ENCODE measurements around the gene XRN2. TPM values are rescaled to one million over a fixed set of nuclear protein-coding genes. Genes with fewer than 3 reads are reported as not detected.
A peak's percentile ranks its signal among the peaks of the same experiment; 100 is the strongest.

Gene XRN2
- polyA plus RNA-seq, 2 of the 4 experiments (the other 2 are of a cell fraction) = 125 to 192 TPM

DNA sequence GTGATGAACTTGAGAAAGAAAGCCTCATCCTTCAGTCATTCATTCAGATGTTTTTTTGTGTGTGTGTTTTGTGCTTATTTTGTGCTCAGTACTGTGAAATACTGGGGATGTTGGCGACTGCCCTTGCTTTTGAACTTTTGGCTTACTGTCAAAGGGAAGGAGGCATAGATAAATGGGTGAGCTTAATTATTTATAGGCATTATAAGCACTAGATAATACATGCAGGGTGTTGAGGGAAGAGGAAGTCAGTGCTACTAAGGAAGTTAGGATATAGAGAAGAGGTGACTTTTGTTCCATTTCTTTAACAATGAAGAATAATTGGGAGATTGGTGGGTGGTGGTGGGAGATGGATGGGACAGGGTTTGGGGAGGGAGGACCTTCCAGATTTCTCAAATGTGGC, 23.6 kb downstream of the XRN2 start:
- TF ChIP-seq GATA3 (IDR thresholded peaks at IDR 0.05; ENCODE audit: borderline replicate concordance) (no peak), RARB (CRISPR knock-in tag; IDR thresholded peaks at IDR 0.05) (no peak), FOXS1 (CRISPR knock-in tag; IDR thresholded peaks at IDR 0.05) (no peak), PHF8 (IDR thresholded peaks at IDR 0.05; ENCODE audit: borderline replicate concordance, low read depth) (no peak), HOXB13 (CRISPR knock-in tag; IDR thresholded peaks at IDR 0.05; ENCODE audit: low read depth) (no peak), FOSL2 (IDR thresholded peaks at IDR 0.05) (no peak), FOSL2 (CRISPR knock-in tag; IDR thresholded peaks at IDR 0.05) (no peak), HOXA7 (CRISPR knock-in tag; IDR thresholded peaks at IDR 0.05) (no peak), NR3C1 (IDR thresholded peaks at IDR 0.05) (no peak), HEYL (CRISPR knock-in tag; IDR thresholded peaks at IDR 0.05) (no peak), HOXB5 (CRISPR knock-in tag; IDR thresholded peaks at IDR 0.05) (no peak), MYC (IDR thresholded peaks at IDR 0.05; ENCODE audit: borderline replicate concordance, low read length) (no peak), ZSCAN20 (CRISPR knock-in tag; IDR thresholded peaks at IDR 0.05) (no peak)
- TF ChIP-seq, protein P1, sequence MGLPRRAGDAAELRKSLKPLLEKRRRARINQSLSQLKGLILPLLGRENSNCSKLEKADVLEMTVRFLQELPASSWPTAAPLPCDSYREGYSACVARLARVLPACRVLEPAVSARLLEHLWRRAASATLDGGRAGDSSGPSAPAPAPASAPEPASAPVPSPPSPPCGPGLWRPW (IDR thresholded peaks at IDR 0.05) = no peak
- no peak for ATAC-seq

DNA sequence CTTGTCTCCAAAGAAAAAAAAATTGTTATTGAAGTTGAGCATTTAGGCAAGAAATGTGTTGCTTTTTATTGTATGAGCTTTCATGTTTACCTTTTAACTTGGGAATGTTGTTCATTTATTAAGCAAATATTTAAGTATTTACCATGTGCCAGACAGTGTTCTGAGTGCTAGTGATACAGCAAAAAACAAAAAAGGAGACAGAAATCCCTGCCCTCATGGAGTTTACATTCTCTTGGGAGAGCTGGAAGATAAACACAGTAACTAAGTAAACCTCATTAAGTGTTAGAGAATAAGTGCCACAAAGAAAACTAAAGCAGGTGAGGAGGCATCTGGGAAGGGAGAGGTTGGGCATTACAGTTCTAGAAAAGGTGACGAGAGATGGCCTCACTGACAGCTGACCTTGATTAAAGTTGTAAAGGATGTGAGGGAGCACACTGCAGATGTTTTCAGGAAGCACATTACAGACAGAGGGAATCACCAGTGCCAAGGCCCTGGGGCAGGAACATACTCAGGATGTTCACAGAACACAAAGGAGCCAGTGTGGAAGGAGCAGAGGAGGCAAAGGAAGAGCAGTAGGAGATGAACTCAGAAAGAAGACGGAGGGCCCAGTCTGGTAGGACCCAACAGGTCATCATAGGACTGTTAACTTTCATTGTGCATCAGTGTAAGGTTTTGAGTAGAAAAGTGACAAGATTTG, 33.5 kb downstream of the XRN2 start:
- FAIRE-seq (peak; percentile 18), DNase-seq (ENCODE audit: low read depth in 1 of 2, low spot score in 1 of 2) (no peak), ATAC-seq (no peak; a peak in 1 of 6 replicates)
- Histone ChIP-seq H3K4me2 (no peak overlapping the region), H3K27ac (no peak overlapping the region), H3K4me3 (no peak overlapping the region), H3K4me1 (no peaks in the 10 kb centered on the region), H3K9me3 (no peaks in the 10 kb centered on the region)
- POLR2A ChIA-PET = interaction anchor here (1.1 kb wide), 1 partner anchor 33 kb away, joined by 3 read pairs; the partner anchor contains the start of gene XRN2
- WGBS (ENCODE audit: missing lambda C conversion rate) = 92% methylated on average over 2 of the region's 2 CpGs
- CTCF ChIA-PET = no interaction called here
- TF ChIP-seq ZNF302 (CRISPR knock-in tag; IDR thresholded peaks at IDR 0.05) (no peak), NPAS2 (CRISPR knock-in tag; IDR thresholded peaks at IDR 0.05; ENCODE audit: borderline replicate concordance) (no peak), HEYL (CRISPR knock-in tag; IDR thresholded peaks at IDR 0.05) (no peak), RCOR1 (IDR thresholded peaks at IDR 0.05; ENCODE audit: low read depth, low read length) (no peak), EHF (CRISPR knock-in tag; IDR thresholded peaks at IDR 0.05) (no peak), RAD21 (conservative IDR thresholded peaks at IDR 0.05 in 1 of 2, IDR thresholded peaks at IDR 0.05 in 1 of 2) (no peak), SMC3 (IDR thresholded peaks at IDR 0.05) (no peak), CEBPB (IDR thresholded peaks at IDR 0.05) (no peak)
- TF ChIP-seq, protein P2, sequence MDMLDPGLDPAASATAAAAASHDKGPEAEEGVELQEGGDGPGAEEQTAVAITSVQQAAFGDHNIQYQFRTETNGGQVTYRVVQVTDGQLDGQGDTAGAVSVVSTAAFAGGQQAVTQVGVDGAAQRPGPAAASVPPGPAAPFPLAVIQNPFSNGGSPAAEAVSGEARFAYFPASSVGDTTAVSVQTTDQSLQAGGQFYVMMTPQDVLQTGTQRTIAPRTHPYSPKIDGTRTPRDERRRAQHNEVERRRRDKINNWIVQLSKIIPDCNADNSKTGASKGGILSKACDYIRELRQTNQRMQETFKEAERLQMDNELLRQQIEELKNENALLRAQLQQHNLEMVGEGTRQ (IDR thresholded peaks at IDR 0.05) = no peak
- TF ChIP-seq, protein P3, sequence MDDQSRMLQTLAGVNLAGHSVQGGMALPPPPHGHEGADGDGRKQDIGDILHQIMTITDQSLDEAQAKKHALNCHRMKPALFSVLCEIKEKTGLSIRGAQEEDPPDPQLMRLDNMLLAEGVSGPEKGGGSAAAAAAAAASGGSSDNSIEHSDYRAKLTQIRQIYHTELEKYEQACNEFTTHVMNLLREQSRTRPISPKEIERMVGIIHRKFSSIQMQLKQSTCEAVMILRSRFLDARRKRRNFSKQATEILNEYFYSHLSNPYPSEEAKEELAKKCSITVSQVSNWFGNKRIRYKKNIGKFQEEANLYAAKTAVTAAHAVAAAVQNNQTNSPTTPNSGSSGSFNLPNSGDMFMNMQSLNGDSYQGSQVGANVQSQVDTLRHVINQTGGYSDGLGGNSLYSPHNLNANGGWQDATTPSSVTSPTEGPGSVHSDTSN (IDR thresholded peaks at IDR 0.05) = no peak
- TF ChIP-seq, protein P4, sequence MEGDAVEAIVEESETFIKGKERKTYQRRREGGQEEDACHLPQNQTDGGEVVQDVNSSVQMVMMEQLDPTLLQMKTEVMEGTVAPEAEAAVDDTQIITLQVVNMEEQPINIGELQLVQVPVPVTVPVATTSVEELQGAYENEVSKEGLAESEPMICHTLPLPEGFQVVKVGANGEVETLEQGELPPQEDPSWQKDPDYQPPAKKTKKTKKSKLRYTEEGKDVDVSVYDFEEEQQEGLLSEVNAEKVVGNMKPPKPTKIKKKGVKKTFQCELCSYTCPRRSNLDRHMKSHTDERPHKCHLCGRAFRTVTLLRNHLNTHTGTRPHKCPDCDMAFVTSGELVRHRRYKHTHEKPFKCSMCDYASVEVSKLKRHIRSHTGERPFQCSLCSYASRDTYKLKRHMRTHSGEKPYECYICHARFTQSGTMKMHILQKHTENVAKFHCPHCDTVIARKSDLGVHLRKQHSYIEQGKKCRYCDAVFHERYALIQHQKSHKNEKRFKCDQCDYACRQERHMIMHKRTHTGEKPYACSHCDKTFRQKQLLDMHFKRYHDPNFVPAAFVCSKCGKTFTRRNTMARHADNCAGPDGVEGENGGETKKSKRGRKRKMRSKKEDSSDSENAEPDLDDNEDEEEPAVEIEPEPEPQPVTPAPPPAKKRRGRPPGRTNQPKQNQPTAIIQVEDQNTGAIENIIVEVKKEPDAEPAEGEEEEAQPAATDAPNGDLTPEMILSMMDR (IDR thresholded peaks at IDR 0.05) = no peak

More for the DNA sequence above, 23.6 kb downstream of the XRN2 start:
- POLR2A ChIA-PET = interaction anchor here (1.1 kb wide), 1 partner anchor 23 kb away, joined by 3 read pairs; the partner anchor contains the start of gene XRN2
- Histone ChIP-seq H3K4me3 (no peak overlapping the region), H3K9me3 (peaks cover 13% of the 10 kb centered on the region), H3K27ac (no peak overlapping the region), H3K4me2 (no peak overlapping the region), H3K4me1 (peaks cover 14% of the 10 kb centered on the region)
- DNase-seq (ENCODE audit: low read depth in 1 of 2, low spot score in 1 of 2) (no peak), FAIRE-seq (no peak)
- CTCF ChIA-PET = interaction anchor here (1.2 kb wide), 1 partner anchor 14 kb away, joined by 3 read pairs; no protein-coding TSS in a partner anchor
- WGBS (ENCODE audit: missing lambda C conversion rate) = 93% methylated on average over 1 of the region's 1 CpG

All from A549 (cell line).